Thyroid gland (tissue), 4 donors: Measurements from ENCODE around the gene MAN1B1.

ENCODE experiments used
- CTCF ChIP-seq, 6 experiments: fragments of 200-600 bp in 3 of 6; fragments of 450-650 bp in 3 of 6; sonication (generic) in 3 of 6; IDR thresholded peaks; one replicate each; pipeline ENCODE4 v1.5.1; 2016 to 2019; ENCODE audit warnings: antibody characterized with exemption in 6 of 6, mild to moderate bottlenecking in 2 of 6, inconsistent platforms in 1 of 6, moderate library complexity in 1 of 6
- POLR2A ChIP-seq, 2 donors: fragments of 450-650 bp; IDR thresholded peaks; one replicate each; pipeline ENCODE4 v1.6.1; 2017; ENCODE audit warnings: antibody characterized with exemption in 2 of 2, mild to moderate bottlenecking in 2 of 2, moderate library complexity in 1 of 2

- TF ChIP-seq CTCF (IDR thresholded peaks at IDR 0.05) = no peak
- TF ChIP-seq POLR2A (IDR thresholded peaks at IDR 0.05) = no peak
Observed at GRCh38 chr9:137147793-137148160, 61.0 kb downstream of the MAN1B1 start.
